NCI-H774 (cell line): Measurements from ENCODE around the gene RASSF7.

ENCODE experiments used
- DNase-seq: peaks from one replicate; lab custom pipeline; 2025; lab: John Stamatoyannopoulos, UW

Gene RASSF7

GRCh38 chr11:586376-587316, 25.9 kb downstream of the RASSF7 start:
- no peak for DNase-seq

GRCh38 chr11:587546-587945, 26.8 kb downstream of the RASSF7 start:
- no peak for DNase-seq

- no peak for DNase-seq
These were observed 27.2 kb downstream of the RASSF7 start for GRCh38 chr11:587978-588380.

DNA sequence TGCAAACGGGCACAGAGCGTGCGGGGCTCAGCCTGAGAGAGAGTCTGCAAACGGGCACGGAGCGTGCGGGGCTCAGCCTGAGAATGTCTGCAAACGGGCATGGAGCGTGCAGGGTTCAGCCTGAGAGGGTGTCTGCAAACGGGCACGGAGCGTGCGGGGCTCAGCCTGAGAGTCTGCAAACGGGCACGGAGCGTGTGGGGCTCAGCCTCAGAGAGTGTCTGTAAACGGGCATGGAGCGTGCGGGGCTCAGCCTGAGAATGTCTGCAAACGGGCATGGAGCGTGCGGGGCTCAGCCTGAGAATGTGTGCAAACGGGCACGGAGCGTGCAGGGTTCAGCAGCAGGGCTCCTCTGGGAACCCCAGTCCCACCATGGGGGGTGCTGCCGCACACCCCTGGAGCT, 29.0 kb downstream of the RASSF7 start:
- DNase-seq: no peak

- no peak for DNase-seq
These were observed 30.2 kb downstream of the RASSF7 start for GRCh38 chr11:590997-591396.

GRCh38 chr11:592501-592900, 31.7 kb downstream of the RASSF7 start:
- no peak for DNase-seq

DNA sequence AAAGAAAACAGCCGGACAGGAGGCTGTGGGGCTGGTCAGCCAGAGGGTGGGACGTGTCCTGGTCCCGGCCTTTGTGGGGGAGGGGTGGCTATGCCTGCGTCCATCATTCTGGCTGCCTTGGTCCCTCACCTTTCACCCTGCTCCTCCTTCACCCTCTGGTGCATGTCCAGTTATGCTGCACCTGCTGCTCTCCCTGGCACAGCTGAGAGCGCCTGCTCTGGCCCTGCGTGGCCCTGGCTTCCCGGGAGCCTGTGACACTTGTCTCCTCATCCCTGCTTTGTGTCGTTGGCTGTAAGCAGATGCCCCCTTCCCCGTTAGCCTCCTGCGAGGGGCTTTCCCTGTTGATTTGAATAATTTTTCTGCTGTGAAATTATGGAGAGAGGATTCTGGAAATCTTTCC, 32.1 kb downstream of the RASSF7 start:
- no peak for DNase-seq

- no peak for DNase-seq
These were observed 32.6 kb downstream of the RASSF7 start for GRCh38 chr11:593347-593746.

GRCh38 chr11:595400-595799, 34.6 kb downstream of the RASSF7 start:
- DNase-seq: no peak

DNA sequence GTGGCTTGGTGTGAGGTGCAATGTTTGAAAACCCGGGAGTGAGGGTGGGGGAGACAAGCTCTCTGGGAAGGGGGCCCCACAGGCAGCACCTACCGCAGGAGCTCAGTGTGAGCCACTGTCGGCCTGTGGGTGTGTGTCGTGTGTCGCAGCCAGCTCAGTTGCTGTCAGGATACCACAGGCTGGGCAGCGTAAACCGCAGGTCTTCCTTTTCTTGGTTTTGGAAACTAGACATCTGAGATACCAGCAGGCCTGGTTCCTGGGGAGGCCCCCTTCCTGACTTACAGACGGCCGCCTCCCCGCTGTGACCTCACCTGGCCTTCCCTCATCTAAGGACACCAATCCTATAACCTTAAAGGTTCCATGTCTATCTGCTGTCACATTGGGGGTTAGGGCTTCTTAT, 35.6 kb downstream of the RASSF7 start:
- DNase-seq: no peak

- no peak for DNase-seq
These were observed 36.5 kb downstream of the RASSF7 start for GRCh38 chr11:597166-597725.

DNA sequence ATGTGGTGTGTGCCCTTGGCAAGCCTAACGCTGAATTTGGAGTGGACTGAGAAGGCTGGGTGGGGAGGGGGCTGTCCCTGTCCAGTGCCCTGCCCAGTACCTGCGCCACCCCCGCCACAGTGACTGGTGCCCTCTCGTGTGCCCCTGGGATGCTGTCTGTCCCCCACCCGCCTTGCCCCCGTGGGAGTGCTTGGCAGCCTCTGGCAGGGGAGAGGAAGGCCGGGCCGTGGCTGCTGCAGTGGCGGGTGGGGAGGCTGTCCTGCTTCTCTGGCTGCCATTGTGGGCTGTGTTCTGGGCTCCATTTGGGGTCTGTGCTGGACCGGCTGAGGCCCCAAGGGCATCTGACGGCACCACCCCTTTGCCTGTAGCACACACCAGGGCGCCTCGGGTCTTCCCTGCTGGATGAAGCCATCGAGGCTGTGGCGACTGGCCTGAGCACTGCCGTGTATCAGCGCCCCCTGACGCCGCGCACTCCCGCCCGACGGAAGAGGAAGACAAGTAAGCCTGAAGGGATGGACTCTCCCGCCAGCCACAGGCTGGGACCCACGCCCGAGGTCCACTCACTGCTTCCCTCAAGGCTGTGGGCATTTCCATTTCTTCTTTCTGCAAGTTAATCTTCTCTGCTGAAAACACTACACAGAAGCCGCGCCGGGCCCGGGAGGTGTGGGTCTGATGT, 37.4 kb downstream of the RASSF7 start:
- DNase-seq: no peak

GRCh38 chr11:601573-602245, 40.9 kb downstream of the RASSF7 start:
- no peak for DNase-seq

DNA sequence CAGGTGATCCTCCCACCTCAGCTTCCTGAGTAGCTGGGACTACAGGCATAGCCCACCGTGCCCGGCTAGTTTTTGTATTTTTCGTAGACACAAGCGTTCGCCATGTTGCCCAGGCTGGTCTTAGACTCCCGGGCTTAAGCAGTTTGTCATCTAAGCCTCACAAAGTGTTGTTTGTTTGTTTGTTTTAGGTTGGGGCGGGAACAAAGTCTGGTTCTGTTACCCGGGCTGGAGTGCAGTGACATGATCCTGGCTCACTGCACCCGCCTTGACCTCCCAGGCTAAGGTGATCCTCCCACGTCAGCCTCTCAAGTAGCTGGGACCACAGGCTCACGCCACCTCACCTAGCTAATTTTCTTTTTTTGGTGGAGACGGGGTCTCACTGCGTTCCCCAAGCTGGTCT, 42.4 kb downstream of the RASSF7 start:
- no peak for DNase-seq

DNA sequence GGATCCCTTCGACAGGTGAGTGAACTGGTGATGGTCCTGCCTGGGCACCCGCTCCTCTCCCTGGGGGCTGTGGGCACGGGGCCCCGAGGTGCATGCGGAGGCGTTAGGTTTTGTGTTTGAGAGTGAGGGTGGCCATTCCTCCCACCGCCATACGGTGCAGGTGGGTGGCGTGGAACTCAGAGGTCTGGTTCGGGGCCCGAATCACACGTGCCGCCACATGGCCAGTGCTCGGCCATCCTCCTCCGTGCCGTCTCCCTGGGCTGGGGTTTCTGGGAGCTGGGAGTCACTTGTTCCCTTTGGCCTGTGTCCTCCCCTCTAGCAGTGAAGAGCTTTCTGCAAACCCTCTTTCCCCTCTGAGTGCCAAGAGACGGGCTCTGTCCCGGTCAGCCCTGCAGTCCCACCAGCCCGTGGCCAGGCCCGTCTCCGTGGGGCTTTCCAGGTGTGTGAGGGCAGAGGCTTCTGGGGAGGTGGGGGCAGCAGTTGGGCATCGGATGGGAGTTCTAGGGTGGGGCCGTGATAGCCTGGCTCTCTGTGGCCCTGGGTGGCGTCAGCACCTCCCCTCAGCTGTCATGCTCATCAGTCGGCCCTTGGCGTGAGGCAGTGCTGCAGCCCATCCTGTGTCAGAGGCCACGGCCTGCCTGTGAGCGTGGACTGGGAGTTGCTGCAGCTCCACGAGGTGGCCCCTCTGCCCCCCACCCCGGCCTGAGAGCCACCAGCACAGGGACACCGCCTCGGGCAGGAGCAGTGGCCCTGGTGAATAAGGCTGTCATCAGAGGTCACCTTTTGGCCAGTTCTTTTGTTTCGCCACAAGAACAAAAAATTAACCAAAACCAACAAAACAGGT, 44.7 kb downstream of the RASSF7 start:
- no peak for DNase-seq

- DNase-seq: no peak
These were observed 45.5 kb downstream of the RASSF7 start for GRCh38 chr11:606245-606644.

GRCh38 chr11:607020-607780, 46.4 kb downstream of the RASSF7 start:
- no peak for DNase-seq

DNA sequence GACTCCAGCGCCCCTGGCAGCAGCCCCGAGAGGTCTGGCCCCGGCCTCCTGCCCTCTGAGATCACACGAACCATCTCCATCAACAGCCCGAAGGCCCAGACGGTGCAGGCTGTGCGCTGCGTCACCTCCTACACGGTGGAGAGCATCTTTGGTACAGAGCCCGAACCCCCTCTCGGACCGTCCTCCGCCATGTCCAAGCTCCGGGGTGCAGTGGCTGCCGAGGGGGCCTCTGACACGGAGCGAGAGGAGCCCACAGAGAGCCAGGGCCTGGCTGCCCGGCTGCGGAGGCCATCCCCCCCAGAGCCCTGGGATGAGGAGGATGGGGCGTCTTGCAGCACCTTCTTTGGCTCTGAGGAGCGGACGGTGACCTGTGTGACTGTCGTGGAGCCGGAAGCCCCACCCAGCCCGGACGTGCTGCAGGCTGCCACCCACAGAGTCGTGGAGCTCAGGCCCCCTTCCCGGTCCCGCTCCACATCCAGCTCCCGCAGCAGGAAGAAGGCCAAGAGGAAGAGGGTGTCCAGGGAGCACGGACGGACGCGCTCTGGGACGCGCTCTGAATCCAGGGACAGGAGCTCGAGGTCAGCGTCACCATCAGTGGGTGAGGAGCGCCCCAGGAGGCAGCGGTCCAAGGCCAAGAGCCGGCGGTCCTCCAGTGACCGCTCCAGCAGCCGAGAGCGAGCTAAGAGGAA, 47.3 kb downstream of the RASSF7 start:
- DNase-seq: no peak

DNA sequence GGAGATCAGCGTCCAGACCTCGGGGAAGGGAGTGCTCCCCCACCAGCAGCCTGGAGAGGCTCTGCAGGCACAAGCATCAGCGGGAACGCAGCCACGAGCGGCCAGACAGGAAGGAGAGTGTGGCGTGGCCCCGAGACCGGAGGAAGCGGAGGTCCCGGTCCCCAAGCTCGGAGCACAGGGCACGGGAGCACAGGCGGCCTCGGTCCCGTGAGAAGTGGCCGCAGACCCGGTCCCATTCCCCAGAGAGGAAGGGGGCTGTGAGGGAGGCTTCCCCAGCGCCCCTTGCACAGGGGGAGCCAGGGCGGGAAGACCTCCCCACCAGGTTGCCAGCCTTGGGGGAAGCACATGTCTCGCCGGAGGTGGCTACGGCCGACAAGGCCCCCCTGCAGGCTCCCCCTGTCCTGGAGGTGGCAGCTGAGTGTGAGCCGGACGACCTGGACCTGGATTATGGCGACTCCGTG, 48.1 kb downstream of the RASSF7 start:
- DNase-seq: no peak

DNA sequence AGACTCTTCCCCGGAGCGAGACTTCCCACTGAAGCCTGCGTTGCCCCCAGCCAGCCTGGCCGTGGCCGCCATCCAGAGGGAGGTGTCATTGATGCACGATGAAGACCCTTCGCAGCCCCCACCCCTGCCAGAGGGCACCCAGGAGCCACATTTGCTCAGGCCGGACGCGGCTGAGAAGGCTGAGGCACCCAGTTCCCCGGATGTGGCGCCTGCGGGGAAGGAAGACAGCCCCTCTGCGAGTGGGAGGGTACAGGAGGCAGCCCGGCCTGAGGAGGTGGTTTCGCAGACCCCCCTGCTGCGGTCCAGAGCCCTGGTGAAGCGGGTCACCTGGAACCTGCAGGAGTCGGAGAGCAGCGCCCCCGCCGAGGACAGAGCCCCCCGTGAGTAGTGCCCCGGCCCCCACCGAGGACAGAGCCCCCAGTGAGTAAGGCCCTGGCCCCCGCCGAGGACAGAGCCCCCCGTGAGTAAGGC, 48.6 kb downstream of the RASSF7 start:
- no peak for DNase-seq
